Measurements from ENCODE around the gene AGXT.
A peak's percentile ranks its signal among the peaks of the same experiment; 100 is the strongest.

Gene AGXT

DNA sequence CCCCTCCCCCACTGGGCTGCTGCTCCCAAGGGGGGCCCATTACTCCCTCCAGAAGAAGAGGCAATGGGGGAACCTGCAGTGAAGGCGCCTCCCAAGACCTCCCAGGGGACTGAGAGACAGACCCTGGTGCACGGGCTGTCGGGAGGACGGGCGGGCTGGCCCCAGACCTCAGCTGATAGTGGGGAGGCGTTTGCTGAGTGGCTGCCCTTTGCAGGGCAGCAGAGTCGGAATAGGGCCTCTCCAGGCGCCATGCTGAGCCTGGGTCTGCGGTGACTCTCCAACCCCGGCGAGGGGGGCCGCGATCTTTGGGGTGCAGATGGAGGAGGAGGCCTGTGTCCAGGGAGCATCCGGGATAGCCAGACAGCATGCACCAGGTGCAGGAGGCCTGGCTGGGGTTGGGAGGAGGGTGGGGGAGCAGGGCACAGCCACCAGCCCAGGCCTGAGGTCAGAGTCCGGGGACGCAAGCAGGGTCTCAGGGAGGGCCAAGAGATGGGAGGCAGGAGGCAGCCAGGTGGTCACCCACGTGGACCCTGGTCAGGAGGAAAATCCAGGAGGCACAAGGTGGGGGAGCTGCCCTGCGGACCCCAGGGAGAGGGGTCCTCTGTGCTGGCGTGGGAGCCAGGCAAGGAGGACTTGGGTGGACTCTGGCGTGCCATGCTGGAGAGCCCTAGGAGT, 48.5 kb downstream of the AGXT start:
- DNase-seq = peak; percentile 23

DNA sequence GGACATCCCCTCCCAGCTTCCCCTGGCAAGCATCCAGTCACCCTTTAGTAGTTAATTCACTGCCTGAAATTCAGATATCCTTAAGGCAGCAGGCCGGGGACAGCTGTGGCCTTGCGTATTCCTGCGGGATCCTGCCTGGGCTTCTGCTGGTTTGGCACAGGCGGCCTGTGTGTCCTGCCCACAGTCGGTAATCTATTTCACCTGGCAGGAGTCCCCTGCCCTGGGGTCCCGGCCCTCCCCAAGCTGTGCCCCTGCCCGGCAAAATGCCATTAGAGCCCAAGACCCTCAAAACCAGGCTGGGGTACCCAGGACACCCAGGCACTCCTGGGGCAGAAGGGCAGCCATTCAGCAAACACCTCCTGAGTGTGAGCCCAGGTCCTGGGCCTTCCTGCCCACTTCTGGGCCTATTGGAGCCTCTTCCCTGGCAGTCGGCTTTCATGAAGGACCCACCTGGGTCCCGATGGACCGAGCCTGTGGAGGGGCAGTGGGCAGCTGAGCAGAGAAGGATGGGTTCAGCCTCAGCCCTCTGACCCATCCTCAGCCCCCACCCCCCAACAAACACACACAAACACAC, 49.1 kb downstream of the AGXT start:
- peak; percentile 21 for DNase-seq

DNA sequence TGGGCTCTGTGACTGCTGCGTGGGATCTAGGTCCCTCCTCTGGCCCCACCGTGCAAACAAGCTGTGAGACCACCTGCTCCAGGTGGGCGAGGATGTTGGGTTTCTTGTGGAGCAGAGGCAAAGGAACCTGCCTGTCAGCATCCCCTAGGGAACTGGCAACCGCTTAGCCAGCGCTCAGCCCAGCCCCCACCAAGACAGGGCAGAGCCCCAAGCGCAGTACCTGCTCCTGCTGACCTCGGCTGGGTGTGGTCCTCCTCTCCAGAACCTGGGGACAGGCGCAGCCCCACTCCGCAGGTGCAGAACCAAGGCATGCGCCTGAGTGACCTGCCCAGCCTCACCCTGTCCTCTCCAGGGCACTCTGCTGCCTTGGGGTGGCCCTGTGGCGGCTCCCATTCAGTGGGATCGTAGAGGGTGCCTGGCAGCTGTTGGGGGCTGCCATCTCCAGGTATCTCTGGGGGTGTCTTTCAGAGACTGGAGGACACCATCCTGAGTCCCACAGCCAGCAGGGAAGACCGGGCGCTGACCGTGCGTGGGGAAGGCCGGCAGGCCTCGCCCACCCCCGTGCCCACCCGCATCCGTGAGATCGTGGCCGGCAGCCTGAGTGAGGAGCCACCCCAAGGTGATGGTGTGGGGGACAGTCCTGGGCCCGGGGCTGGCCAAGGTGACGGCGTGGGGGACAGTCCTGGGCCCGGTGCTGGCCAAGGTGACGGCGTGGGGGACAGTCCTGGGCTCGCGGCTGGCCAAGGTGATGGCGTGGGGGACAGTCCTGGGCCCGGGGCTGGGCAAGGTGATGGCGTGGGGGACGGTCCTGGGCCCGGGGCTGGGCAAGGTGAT, 49.9 kb downstream of the AGXT start:
- DNase-seq = peak; percentile 26

DNA sequence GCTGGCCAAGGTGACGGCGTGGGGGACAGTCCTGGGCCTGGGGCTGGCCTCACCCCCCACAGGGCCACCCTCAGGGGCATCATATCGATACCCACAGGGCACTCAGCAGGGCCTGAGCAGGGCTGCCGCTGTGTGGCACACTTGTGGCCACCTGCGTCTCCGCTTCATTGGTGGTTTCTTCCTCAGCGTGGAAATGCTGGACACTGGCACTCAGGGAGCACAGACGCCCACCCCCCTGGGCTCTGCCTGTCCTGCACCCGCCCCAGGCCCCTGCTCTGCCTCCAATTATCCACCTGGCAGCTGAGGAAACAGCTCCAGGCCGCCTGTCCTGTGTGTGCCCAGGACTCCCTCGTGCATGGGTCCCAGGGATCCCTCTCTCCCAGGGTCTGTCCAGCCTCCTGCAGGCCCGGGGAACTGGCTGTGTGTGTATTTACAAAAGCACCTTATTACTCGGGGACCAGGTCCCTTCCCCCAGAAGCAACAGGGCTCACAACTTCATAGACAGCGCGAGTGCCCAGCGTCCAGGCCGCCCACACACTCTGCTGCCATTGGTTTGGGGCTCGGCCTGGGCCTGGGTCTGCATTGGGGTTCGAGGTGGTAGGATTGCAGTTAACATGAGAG, 50.6 kb downstream of the AGXT start:
- DNase-seq = peak; percentile 28

DNA sequence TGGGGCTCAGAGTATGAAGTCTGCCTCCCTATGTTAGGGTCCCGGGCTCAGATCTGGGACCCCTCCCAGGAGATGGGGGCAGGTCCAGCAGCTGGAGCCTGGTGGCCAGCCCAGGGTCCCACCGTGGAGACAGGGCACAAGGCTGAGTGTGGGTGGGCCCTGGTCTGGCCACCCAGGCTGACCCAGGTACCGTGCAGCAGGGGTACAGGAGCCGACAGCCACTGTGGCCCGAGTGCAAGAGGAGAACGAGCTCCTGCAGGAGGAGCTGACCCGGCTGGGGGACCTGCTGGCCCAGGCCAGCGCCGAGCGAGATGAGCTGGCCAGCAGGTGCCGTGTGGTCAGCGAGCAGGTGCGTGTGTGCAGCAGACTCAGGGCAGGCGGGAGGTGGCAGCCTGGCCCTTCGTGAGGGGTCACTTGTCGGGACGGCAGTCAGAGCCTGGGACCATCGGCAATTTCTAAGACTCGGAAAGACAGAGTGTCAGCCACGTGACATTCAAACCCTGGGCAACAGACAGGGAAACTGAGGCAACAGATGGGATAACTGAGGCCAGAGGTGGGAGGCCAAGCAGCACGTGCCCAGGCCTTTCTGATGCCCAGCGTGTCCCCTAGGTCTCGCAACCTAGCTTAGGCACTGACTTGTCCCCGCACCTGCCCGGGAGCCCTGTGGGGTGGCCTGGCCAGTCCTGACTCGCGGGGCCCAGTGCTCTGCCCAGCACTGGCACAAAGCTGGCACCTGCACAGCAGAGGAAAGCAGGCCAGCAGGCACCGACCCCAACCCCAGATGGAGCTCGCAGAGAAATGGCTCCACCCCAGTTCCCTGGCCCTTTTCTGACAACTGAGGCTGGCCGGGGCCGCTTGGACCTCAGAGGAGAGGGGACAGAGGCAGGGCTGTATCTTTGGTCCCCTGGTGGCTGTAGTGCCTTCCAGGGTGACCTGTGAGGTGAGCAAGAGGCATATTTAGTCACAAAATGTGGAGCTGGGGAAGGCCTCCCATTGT, 51.5 kb downstream of the AGXT start:
- peak; percentile 27 for DNase-seq

DNA sequence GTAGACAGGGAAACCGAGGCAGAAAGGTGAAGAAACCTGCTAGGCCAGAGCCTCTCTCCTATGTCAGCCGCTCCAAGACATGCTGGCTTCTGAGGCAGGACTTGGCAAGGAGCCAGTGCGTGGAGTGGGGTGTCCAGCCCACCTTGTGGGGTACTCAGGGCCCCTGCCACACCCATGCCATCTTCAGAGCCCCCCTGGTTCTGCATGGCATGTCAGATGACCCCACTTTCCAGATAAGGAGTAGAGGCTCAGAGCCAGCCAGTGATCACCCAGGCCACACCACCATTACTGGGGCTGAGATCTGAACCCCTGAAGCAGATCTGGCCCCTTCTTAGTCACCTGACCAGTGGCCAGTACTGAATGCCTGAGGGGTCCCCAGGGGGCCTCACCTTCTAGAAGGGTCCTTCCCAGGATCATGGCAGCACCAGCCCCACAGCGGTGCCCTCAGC, 52.2 kb downstream of the AGXT start:
- DNase-seq = peak; percentile 17

DNA sequence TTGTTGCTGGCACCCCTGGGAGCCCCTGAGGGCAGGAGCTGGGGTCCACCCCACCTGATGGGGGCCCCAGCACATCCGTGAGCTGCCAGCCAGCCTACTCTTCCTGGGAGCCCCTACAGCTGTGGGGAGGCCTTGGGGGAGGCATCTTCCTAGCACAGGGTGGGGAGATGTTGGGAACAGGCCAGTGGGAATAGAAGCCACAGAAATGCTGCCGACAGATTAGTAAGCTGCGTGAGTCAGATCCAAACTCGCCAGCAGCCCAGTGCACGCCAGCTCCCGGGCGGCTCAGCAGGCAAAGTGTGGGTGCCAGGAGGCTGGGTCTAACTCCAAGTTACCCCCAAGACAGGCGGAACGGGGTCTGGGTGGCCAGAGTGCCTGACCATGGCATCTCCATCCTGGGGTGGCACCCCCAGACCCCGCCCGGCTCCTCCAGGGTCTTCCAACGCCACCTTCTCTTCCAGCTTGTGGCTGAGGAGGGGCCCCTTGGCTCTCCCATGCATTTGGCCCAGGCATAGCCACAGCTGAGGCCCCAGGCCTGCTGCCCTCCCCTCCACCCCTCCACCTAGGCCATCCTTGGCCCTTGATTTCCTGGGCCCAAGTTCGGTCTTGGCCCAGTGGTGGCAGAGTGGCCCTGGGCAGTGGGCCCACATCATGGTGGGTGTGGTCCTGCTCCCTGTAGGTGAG, 52.8 kb downstream of the AGXT start:
- DNase-seq = peak; percentile 21

DNA sequence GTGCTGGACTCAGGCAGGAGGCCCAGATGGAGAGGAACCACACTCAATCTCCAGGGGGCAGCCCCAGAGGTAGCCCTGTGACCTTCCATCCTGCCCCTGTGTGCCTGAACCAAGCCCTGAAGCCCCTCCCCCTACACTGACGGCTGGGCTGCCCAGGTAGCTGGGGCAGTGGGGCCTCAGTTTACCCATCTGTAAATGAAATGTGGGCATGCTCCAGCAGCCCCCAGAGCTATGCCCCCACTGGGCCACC, 53.3 kb downstream of the AGXT start:
- DNase-seq = no peak

DNA sequence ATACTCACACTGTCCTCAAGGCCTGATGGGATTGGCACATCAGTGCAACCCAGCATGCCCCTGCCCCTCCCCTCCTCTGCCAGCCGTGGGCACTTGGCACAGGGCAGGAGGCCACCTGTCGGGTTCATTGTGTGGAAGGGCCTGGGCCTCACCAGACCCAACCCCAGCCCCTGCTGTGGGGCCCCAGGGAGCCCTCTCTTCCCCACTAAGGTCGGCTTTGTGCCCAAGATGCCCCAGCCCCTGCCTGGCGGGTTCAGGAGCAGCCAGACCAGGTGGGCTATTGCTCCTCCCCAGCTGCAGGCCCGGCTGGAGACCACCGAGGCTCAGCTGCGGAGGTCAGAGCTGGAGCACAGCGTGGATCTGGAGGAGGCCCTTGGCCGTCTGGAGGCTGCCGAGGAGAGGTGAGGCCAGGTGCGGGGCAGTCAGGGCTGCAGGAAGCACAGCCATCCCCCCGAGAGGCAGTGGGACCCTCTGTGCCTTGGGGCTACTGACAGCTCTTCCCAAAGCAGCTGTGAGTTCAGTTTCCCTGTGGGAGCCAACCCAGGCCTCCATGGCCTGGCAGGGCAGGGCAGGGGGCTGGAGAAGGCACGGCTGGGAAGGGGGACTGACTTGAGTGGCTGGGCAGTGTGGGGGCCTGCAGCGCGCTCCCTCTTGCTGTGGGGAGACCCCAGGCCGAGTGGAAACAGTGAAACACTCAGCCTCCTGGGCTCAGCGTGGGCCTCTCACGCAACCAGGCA, 53.8 kb downstream of the AGXT start:
- peak; percentile 30 for DNase-seq

DNA sequence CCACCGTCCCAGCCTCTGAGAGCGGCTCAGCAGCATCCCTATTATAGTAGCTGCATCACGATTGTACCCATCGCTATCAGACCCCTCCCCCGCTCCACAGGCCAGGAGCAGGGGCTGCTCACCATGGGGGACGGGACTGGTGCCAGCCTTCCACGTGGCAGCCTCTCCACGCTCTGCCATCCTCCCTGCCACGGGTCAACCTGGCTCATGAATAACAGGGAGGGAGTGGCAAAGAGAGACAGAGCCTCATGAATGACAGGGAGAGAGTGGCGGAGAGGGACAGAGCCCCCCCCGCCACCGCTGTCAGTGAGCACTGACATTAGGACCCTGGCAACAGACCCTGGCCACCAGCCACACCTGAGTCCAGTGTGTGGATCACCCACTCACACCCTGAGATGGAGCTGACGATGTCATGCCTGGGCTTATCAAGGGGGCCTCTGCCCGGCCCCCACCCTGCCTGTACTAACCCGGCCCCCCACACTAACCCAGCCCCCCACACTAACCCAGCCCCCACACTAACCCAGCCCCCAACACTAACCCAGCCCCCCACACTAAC, 54.4 kb downstream of the AGXT start:
- DNase-seq = peak; percentile 25

DNA sequence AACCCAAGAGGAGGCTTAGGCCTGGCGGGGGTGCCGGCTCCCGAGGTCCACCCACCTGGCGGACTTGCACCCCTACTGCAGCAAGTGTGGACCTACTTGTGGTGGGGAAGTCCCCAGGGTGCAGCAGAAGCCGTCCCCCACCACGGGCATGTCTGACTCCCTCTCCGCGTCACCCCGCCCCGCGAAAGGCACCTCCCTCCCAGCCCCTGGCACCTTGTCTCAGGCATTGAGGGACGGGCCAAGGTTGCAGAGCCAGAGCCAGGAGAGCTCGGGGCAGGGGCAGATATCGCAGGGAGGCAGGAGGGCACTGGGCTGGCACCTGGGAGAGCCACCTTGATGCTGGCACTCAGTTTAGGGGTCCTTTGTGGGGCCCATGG, 56.6 kb downstream of the AGXT start:
- DNase-seq = peak; percentile 33

DNA sequence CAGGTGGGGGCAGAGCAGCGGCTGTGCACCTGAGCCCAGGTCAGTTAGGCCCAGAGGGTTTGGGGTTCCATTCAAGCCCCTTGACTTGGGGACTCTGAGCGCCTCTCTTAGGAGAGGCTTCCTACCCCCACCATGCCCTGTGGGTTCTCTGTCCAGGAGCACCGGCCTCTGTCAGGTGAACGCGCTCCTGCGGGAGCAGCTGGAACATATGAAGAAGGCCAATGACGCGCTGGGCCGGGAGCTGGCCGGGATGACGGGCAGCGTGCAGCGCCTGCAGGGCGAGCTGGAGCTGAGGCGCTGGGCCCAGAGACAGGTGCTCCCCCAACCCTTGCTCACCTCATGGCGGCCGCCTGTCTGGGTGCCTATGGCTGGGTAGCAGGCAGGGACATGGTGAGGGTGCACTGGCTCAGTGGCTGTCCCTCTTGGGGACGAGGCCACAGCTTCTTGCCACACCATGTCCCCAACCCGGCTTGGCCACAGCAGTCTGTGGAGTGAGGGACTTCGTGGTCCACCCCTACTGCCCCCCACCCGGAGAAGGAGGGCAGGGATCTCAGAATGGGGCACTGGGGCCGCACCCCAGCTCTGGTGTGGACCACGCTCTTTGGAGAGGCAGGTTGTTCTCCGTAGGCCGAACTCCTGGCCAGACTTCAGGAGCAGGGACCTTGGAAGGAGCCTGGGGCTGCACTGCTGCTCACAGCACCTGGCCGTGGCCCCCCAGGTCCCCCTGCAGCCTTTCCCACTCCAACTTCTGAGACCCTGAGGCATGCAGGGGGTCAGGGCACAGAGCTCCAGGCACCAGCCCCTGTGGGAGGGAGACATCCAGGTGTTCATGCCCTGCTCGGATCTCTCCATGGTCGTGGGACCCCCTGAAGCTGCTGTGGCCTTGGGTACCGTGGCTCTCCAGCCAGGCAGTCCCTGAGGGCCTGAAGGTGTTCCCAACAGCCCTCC, 57.2 kb downstream of the AGXT start:
- DNase-seq = peak; percentile 33

DNA sequence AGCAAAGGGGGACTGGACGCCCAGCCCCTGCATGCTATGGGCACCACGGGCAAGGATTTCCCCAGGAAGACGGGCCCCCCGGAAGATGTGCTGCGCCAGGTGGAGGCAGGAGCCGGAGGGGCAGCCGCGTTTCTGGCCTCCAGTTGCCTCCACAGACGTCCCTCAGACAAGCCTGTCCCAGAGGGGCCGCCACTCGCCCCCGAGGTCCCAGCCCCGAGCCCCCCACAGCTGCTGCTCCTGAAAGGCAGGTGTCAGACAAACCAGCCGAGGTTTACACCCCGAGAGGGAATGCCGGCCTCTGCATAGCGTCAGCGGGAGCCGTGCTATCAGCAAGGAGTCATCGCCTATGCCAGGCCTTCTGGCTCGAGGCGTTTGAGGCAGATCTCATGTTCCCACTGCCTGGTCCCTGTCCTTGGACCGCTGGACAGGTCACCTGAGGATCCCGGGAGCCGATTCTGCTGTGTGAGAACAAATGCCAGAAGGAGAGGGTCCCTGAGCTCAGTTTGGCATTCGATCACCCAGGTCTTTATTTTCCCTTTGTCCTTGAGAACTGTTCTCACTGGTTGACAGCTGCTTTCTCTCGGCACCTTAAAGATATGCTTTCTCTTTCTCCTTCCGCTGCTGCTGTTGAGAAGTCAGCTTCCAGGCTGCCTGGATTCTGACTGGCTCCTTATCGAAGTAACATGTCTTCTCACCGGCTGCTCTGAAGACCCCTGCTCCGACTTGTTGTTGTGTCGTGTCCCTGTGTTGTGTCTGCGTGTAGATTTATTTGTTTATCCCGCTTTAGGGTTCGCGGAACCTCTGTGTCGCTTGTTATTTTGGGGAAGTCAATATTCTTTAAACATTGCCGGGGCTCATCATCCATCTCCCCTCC, 58.1 kb downstream of the AGXT start:
- peak; percentile 29 for DNase-seq

DNA sequence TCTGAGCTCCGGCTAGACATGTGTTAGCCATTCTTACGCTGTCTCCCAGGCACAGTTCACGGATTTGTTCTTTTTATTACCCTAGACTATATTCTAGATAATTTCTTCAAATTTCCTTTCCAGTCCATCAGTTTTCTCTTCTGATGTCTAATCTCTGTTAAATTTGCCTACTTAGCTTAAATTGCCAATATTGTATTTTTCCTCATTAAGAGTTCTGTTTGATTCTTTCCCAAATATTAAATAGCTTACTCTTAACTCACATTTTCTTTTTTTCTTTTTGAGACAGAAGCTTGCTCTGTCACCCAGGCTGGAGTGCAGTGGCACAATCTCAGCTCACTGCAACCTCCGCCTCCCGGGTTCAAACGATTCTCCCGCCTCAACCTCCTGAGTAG, 58.8 kb downstream of the AGXT start:
- no peak for DNase-seq

DNA sequence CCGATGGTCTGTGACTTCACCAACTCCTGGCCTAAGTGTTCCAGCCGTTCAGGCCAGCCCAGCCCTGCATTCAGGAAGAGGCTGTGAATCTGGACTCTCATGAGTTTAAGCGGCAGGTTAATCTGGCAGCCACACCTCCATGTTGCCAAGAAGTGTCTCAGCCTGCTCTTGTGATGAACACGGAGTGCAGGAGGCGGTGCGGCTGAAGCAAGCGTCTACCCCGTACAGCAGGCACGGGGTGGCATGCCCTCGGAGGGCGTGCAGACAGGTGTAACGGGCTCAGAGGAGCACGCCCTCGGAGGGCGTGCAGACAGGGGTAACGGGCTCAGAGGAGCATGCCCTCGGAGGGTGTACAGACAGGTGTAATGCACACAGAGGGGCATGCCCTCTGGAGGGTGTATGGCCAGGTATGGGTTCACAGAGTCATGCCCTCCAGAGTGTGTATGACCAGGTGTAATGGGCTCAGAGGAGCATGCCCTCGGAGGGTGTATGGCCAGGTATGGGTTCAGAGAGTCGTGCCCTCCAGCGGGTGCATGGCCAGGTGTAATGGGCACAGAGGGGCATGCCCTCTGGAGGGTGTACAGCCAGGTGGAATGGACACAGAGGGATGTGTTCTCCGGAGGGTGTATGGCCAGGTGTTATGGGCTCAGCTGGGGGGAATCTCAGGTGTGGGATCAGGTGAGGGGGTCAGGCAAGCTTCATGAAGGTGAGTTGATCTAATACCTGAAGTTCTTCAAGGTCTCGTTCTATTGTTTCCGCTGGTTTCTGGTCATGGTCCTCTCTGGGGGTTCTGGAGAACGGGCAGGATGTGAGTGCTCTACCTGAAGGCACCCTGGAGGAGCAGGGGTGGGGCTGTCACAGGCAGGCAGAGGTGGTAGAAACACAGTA, 60.1 kb downstream of the AGXT start:
- DNase-seq = peak; percentile 24

DNA sequence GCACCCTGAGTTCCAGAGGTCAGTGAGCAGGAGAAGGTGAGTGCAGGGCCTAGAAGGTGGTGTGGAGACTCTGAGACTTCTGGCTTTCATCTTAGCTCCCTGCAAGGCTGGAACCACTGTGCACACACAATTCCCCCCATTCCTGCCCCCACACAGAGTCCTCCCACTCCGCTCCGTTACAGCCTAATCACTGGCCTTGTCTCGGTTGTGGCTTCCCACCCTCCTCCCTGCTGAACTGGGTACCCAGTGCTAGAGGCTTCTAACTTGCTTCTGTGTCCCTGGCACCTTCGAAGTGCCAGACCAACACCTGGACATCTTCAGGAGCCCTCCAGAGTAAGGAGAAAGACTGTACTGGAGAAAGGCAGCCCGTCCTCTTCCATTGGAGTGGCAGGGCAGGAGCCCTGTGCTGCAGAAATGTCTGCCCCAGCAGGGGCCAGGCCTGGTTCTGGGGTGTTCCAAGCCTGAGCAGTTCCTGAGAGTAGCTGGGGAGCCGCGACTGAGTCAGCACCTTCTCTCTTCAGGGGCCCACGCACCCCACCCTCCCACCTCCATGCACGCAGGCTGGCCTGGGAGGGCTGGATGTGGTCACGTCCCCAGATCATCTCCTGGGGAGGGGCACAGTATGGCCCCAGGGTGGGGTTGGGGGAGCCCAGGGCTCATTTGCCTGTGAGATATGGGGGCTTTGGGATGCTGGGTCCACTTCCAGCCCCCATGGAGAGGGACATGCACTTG, 60.9 kb downstream of the AGXT start:
- peak; percentile 17 for DNase-seq

Measured in activated CD4-positive, CD25-positive, alpha-beta regulatory T cell treated with anti-CD3 and anti-CD28 coated beads, Interleukin-2, amount 50 U/mL, for 72 hours (primary cell).